ENCODE measurements around the gene RNASEH2A. TPM values are rescaled to one million over a fixed set of nuclear protein-coding genes. Genes with fewer than 3 reads are reported as not detected.

The RNASEH2A gene
- polyA plus RNA-seq, 1 donor from 2014 or later, result 28.2 TPM

- Histone ChIP-seq H3K27me3 (ENCODE audit: insufficient read depth, low read depth, low read length) (peaks cover 29% of the 10 kb centered on the region), H3K4me2 (ENCODE audit: low read length) (peak overlapping the region; percentile 55), H2AFZ (ENCODE audit: low read depth, low read length) (no peak overlapping the region), H3K4me3 (ENCODE audit: low read length) (peak overlapping the region; percentile 87), H3F3A (ENCODE audit: insufficient read depth, low read length, poor library complexity, severe bottlenecking) (no peaks in the 10 kb centered on the region), H3K9me3 (ENCODE audit: low read length) (no peaks in the 10 kb centered on the region), H3K9me2 (ENCODE audit: insufficient read depth, low read length) (no peaks in the 10 kb centered on the region), H3K36me3 (ENCODE audit: insufficient read depth, low read length) (no peaks in the 10 kb centered on the region), H3K79me2 (replicated peaks; ENCODE audit: insufficient read depth, low read length) (no peaks in the 10 kb centered on the region), H4K20me1 (ENCODE audit: insufficient read depth) (no peaks in the 10 kb centered on the region), H3K9ac (ENCODE audit: low read length) (peak overlapping the region; percentile 82), H3K27ac (ENCODE audit: low read length) (no peak overlapping the region)
- TF ChIP-seq EZH2 (IDR thresholded peaks at IDR 0.05; ENCODE audit: borderline replicate concordance, insufficient read depth, low read length, poor library complexity, severe bottlenecking), result no peak
- no peak for TF ChIP-seq POLR2AphosphoS5 (IDR thresholded peaks at IDR 0.05)
- TF ChIP-seq RAD21 (conservative IDR thresholded peaks at IDR 0.05), result no peak
- no peak for TF ChIP-seq SMC3 (conservative IDR thresholded peaks at IDR 0.05; ENCODE audit: poor library complexity)
- no peak for TF ChIP-seq TAF1 (IDR thresholded peaks at IDR 0.05; ENCODE audit: low read depth)
- TF ChIP-seq MXI1 (conservative IDR thresholded peaks at IDR 0.05; ENCODE audit: poor library complexity, severe bottlenecking), result no peak
- no peak for TF ChIP-seq CTCF (IDR thresholded peaks at IDR 0.05; ENCODE audit: poor library complexity, severe bottlenecking)
- no peak for TF ChIP-seq EP300 (conservative IDR thresholded peaks at IDR 0.05; ENCODE audit: poor library complexity, severe bottlenecking)
- no peak for TF ChIP-seq REST (IDR thresholded peaks at IDR 0.05; ENCODE audit: borderline replicate concordance)
These were observed 12.0 kb upstream of the RNASEH2A start for GRCh38 chr19:12794196-12794941.

DNA sequence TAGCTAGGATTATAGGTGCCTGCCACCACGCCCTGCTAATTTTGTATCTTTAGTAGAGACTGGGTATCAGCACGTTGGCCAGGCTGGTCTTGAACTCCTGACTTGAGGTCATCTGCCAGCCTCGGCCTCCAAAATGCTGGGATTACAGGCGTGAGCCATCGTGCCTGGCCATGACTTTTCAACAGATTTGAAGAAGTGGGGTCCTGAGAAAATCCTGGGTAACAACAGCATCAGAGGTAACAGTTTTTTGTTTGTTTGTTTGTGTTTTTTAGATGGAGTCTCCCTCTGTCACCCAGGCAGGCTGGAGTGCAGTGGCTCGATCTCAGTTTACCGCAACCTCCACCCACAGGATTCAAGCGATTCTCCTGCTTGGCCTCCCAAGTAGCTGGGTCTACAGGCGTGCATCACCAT lies 11.4 kb upstream of the RNASEH2A start:
- Histone ChIP-seq H3K9ac (ENCODE audit: low read length) (no peak overlapping the region), H4K20me1 (ENCODE audit: insufficient read depth) (no peaks in the 10 kb centered on the region), H3F3A (ENCODE audit: insufficient read depth, low read length, poor library complexity, severe bottlenecking) (no peaks in the 10 kb centered on the region), H2AFZ (ENCODE audit: low read depth, low read length) (no peak overlapping the region), H3K27ac (ENCODE audit: low read length) (no peak overlapping the region), H3K9me2 (ENCODE audit: insufficient read depth, low read length) (no peaks in the 10 kb centered on the region), H3K9me3 (ENCODE audit: low read length) (no peaks in the 10 kb centered on the region), H3K36me3 (ENCODE audit: insufficient read depth, low read length) (no peaks in the 10 kb centered on the region), H3K4me3 (ENCODE audit: low read length) (no peak overlapping the region), H3K27me3 (ENCODE audit: insufficient read depth, low read depth, low read length) (peaks cover 29% of the 10 kb centered on the region), H3K79me2 (replicated peaks; ENCODE audit: insufficient read depth, low read length) (peaks cover 3% of the 10 kb centered on the region), H3K4me2 (ENCODE audit: low read length) (no peak overlapping the region)
- TF ChIP-seq RAD21 (conservative IDR thresholded peaks at IDR 0.05), result no peak

All from neural cell (in vitro differentiated cells).